Measurements from ENCODE around the gene OLFML2B.

OLFML2B gene

GRCh38 chr1:162004441-162004950 is 19.2 kb downstream of the OLFML2B start:
- Histone ChIP-seq H3K36me3 (ENCODE audit: control insufficient read depth, low read depth, low read length) (no peaks in the 10 kb centered on the region), H3K4me3 (ENCODE audit: low read length) (no peak overlapping the region), H3K9me3 (ENCODE audit: control insufficient read depth, low read depth, low read length) (no peaks in the 10 kb centered on the region), H3K9ac (ENCODE audit: low read length) (no peak overlapping the region), H3K4me1 (ENCODE audit: control insufficient read depth, low read depth, low read length) (peaks cover 4% of the 10 kb centered on the region), H3K27me3 (ENCODE audit: control insufficient read depth, insufficient read depth, low read length) (no peaks in the 10 kb centered on the region), H3K27ac (ENCODE audit: low read length) (no peak overlapping the region)

- Histone ChIP-seq H3K9me3 (ENCODE audit: control insufficient read depth, low read depth, low read length) (no peaks in the 10 kb centered on the region), H3K4me3 (ENCODE audit: low read length) (no peak overlapping the region), H3K9ac (ENCODE audit: low read length) (no peak overlapping the region), H3K27ac (ENCODE audit: low read length) (no peak overlapping the region), H3K36me3 (ENCODE audit: control insufficient read depth, low read depth, low read length) (no peaks in the 10 kb centered on the region), H3K27me3 (ENCODE audit: control insufficient read depth, insufficient read depth, low read length) (no peaks in the 10 kb centered on the region), H3K4me1 (ENCODE audit: control insufficient read depth, low read depth, low read length) (peaks cover 4% of the 10 kb centered on the region)
Measured at GRCh38 chr1:162003830-162004215, 19.8 kb downstream of the OLFML2B start.

- H3K9me3 ChIP-seq (ENCODE audit: control insufficient read depth, low read depth, low read length): no peaks in the 10 kb centered on the region
- no peak overlapping the region for H3K27ac ChIP-seq (ENCODE audit: low read length)
- H3K36me3 ChIP-seq (ENCODE audit: control insufficient read depth, low read depth, low read length): no peaks in the 10 kb centered on the region
- H3K9ac ChIP-seq (ENCODE audit: low read length): no peak overlapping the region
- no peak overlapping the region for H3K4me3 ChIP-seq (ENCODE audit: low read length)
- no peaks in the 10 kb centered on the region for H3K27me3 ChIP-seq (ENCODE audit: control insufficient read depth, insufficient read depth, low read length)
- H3K4me1 ChIP-seq (ENCODE audit: control insufficient read depth, low read depth, low read length): peaks cover 4% of the 10 kb centered on the region
Measured at GRCh38 chr1:162003061-162003829, 20.4 kb downstream of the OLFML2B start.

GRCh38 chr1:162000053-162000420 is 23.6 kb downstream of the OLFML2B start:
- Histone ChIP-seq H3K9ac (ENCODE audit: low read length) (no peak overlapping the region), H3K4me3 (ENCODE audit: low read length) (no peak overlapping the region), H3K36me3 (ENCODE audit: control insufficient read depth, low read depth, low read length) (no peaks in the 10 kb centered on the region), H3K27me3 (ENCODE audit: control insufficient read depth, insufficient read depth, low read length) (no peaks in the 10 kb centered on the region), H3K4me1 (ENCODE audit: control insufficient read depth, low read depth, low read length) (peaks cover 4% of the 10 kb centered on the region), H3K9me3 (ENCODE audit: control insufficient read depth, low read depth, low read length) (no peaks in the 10 kb centered on the region), H3K27ac (ENCODE audit: low read length) (no peak overlapping the region)

- Histone ChIP-seq H3K27ac (ENCODE audit: low read length) (no peak overlapping the region), H3K9me3 (ENCODE audit: control insufficient read depth, low read depth, low read length) (no peaks in the 10 kb centered on the region), H3K27me3 (ENCODE audit: control insufficient read depth, insufficient read depth, low read length) (no peaks in the 10 kb centered on the region), H3K4me3 (ENCODE audit: low read length) (no peak overlapping the region), H3K36me3 (ENCODE audit: control insufficient read depth, low read depth, low read length) (no peaks in the 10 kb centered on the region), H3K9ac (ENCODE audit: low read length) (no peak overlapping the region), H3K4me1 (ENCODE audit: control insufficient read depth, low read depth, low read length) (peaks cover 4% of the 10 kb centered on the region)
Measured at GRCh38 chr1:161999301-162000052, 24.2 kb downstream of the OLFML2B start.

GRCh38 chr1:161998811-161999210 is 24.9 kb downstream of the OLFML2B start:
- Histone ChIP-seq H3K4me3 (ENCODE audit: low read length) (no peak overlapping the region), H3K9ac (ENCODE audit: low read length) (no peak overlapping the region), H3K27ac (ENCODE audit: low read length) (no peak overlapping the region), H3K4me1 (ENCODE audit: control insufficient read depth, low read depth, low read length) (peaks cover under 1% of the 10 kb centered on the region), H3K27me3 (ENCODE audit: control insufficient read depth, insufficient read depth, low read length) (no peaks in the 10 kb centered on the region), H3K36me3 (ENCODE audit: control insufficient read depth, low read depth, low read length) (no peaks in the 10 kb centered on the region), H3K9me3 (ENCODE audit: control insufficient read depth, low read depth, low read length) (no peaks in the 10 kb centered on the region)

GRCh38 chr1:161997152-161997551 is 26.5 kb downstream of the OLFML2B start:
- Histone ChIP-seq H3K9me3 (ENCODE audit: control insufficient read depth, low read depth, low read length) (no peaks in the 10 kb centered on the region), H3K27me3 (ENCODE audit: control insufficient read depth, insufficient read depth, low read length) (no peaks in the 10 kb centered on the region), H3K9ac (ENCODE audit: low read length) (no peak overlapping the region), H3K36me3 (ENCODE audit: control insufficient read depth, low read depth, low read length) (no peaks in the 10 kb centered on the region), H3K4me3 (ENCODE audit: low read length) (no peak overlapping the region), H3K4me1 (ENCODE audit: control insufficient read depth, low read depth, low read length) (no peaks in the 10 kb centered on the region), H3K27ac (ENCODE audit: low read length) (no peak overlapping the region)

GRCh38 chr1:161994175-161994668 is 29.4 kb downstream of the OLFML2B start:
- Histone ChIP-seq H3K27ac (ENCODE audit: low read length) (no peak overlapping the region), H3K27me3 (ENCODE audit: control insufficient read depth, insufficient read depth, low read length) (no peaks in the 10 kb centered on the region), H3K9me3 (ENCODE audit: control insufficient read depth, low read depth, low read length) (no peaks in the 10 kb centered on the region), H3K9ac (ENCODE audit: low read length) (no peak overlapping the region), H3K36me3 (ENCODE audit: control insufficient read depth, low read depth, low read length) (no peaks in the 10 kb centered on the region), H3K4me3 (ENCODE audit: low read length) (no peak overlapping the region), H3K4me1 (ENCODE audit: control insufficient read depth, low read depth, low read length) (no peaks in the 10 kb centered on the region)

- H3K36me3 ChIP-seq (ENCODE audit: control insufficient read depth, low read depth, low read length): no peaks in the 10 kb centered on the region
- H3K4me1 ChIP-seq (ENCODE audit: control insufficient read depth, low read depth, low read length): no peaks in the 10 kb centered on the region
- H3K9me3 ChIP-seq (ENCODE audit: control insufficient read depth, low read depth, low read length): no peaks in the 10 kb centered on the region
- no peak overlapping the region for H3K4me3 ChIP-seq (ENCODE audit: low read length)
- H3K27ac ChIP-seq (ENCODE audit: low read length): no peak overlapping the region
- H3K27me3 ChIP-seq (ENCODE audit: control insufficient read depth, insufficient read depth, low read length): no peaks in the 10 kb centered on the region
- H3K9ac ChIP-seq (ENCODE audit: low read length): no peak overlapping the region
Measured at GRCh38 chr1:161993576-161993975, 30.1 kb downstream of the OLFML2B start.

- Histone ChIP-seq H3K9ac (ENCODE audit: low read length) (no peak overlapping the region), H3K36me3 (ENCODE audit: control insufficient read depth, low read depth, low read length) (no peaks in the 10 kb centered on the region), H3K4me1 (ENCODE audit: control insufficient read depth, low read depth, low read length) (no peaks in the 10 kb centered on the region), H3K27ac (ENCODE audit: low read length) (no peak overlapping the region), H3K9me3 (ENCODE audit: control insufficient read depth, low read depth, low read length) (no peaks in the 10 kb centered on the region), H3K4me3 (ENCODE audit: low read length) (no peak overlapping the region), H3K27me3 (ENCODE audit: control insufficient read depth, insufficient read depth, low read length) (no peaks in the 10 kb centered on the region)
Measured at GRCh38 chr1:161989786-161990185, 33.9 kb downstream of the OLFML2B start.

GRCh38 chr1:161989108-161989507 is 34.6 kb downstream of the OLFML2B start:
- no peaks in the 10 kb centered on the region for H3K4me1 ChIP-seq (ENCODE audit: control insufficient read depth, low read depth, low read length)
- no peak overlapping the region for H3K27ac ChIP-seq (ENCODE audit: low read length)
- H3K4me3 ChIP-seq (ENCODE audit: low read length): no peak overlapping the region
- H3K36me3 ChIP-seq (ENCODE audit: control insufficient read depth, low read depth, low read length): no peaks in the 10 kb centered on the region
- H3K9me3 ChIP-seq (ENCODE audit: control insufficient read depth, low read depth, low read length): no peaks in the 10 kb centered on the region
- no peak overlapping the region for H3K9ac ChIP-seq (ENCODE audit: low read length)
- no peaks in the 10 kb centered on the region for H3K27me3 ChIP-seq (ENCODE audit: control insufficient read depth, insufficient read depth, low read length)

All from iPS-18a (cell line).